Left ventricle myocardium inferior (tissue), 1 donor: ENCODE data around the gene PPP1R16B. TPM values are rescaled to one million over a fixed set of nuclear protein-coding genes. Genes with fewer than 3 reads are reported as not detected.
"Not testable (repeated sequence)": the region's sequence is repeated elsewhere in the genome, so short reads cannot be mapped to it uniquely, and the experiment has no call there.

Experiments used
- DNase-seq: peaks from one replicate; pipeline ENCODE4 v3.0.0-alpha.2; 2020
- H3K27ac ChIP-seq: fragments of 200-600 bp; replicated peaks from 2 replicates; pipeline ENCODE4 v1.8.0; 2021
- H3K27me3 ChIP-seq: fragments of 200-600 bp; 2 replicates; pipeline ENCODE4 v1.8.0; 2021; ENCODE audit warnings: low read depth
- H3K36me3 ChIP-seq: fragments of 200-600 bp; 2 replicates; pipeline ENCODE4 v1.8.0; 2021
- H3K4me1 ChIP-seq: fragments of 200-600 bp; 2 replicates; pipeline ENCODE4 v1.8.0; 2021
- H3K4me3 ChIP-seq: fragments of 200-600 bp; 2 replicates; pipeline ENCODE4 v1.8.0; 2021; ENCODE audit warnings: mild to moderate bottlenecking, moderate library complexity
- H3K9me3 ChIP-seq: fragments of 200-600 bp; replicated peaks from 2 replicates; pipeline ENCODE4 v1.8.0; 2021
- intact Hi-C: fragments of 100-400 bp; cut with micrococcal nuclease; formaldehyde crosslinking; loops from one replicate; pipeline ENCODE4 v1.11.0; 2022
- total RNA-seq: library from RNA; stranded (reverse); fragmentation: NEBNext Ultra II Directional; extraction: Animal tissue kit (Norgen Biotek cat#: 25700); gene quantifications from one replicate; pipeline ENCODE4 v1.2.1, GENCODE V29; 2021
- TF ChIP-seq, protein P1 (sequence below): fragments of 200-600 bp; IDR thresholded peaks from 2 replicates; pipeline ENCODE4 v1.8.0; 2021; ENCODE audit warnings: antibody characterized with exemption, mild to moderate bottlenecking, borderline replicate concordance
- donor health status: DM: no; HTN: yes; CAD: no; lungs with severe emphysema.

The PPP1R16B gene
- total RNA-seq, 1 donor from 2014 or later = 6.3 TPM

DNA sequence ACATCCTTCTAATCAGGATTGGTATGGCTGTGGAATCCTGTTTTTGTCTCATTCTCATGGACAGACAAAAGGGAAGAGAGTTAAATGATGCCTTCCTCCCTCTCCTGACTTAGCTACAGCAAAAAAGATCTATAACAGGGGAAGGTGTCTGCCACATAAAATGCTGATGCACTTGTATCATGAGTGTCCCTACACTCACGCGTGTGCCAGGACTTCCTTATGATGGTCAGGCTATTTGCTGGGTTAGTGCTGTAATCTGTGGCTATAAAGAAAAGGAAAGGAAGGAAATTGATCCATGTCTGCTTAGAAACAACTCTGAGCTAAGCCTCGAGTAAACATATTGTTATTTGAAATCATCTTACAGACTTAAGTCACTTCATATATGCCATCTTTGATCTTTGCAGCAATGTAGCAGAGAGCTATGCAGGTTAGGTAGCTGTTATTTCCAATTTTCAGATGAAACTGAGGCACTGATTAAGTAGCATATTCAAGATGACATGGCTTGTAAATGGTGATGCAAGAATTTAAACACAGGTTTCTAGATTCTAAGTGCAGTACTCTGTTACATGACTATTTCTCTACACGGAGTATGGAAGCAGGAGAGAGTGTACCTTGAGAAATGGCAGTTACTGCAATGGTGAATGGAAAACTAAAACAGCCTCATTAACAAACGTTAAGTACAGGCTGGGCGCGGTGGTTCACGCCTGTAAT, 148.3 kb downstream of the PPP1R16B start:
- Histone ChIP-seq H3K27ac (no peak overlapping the region), H3K9me3 (no peaks in the 10 kb centered on the region)
- TF ChIP-seq, protein P1, sequence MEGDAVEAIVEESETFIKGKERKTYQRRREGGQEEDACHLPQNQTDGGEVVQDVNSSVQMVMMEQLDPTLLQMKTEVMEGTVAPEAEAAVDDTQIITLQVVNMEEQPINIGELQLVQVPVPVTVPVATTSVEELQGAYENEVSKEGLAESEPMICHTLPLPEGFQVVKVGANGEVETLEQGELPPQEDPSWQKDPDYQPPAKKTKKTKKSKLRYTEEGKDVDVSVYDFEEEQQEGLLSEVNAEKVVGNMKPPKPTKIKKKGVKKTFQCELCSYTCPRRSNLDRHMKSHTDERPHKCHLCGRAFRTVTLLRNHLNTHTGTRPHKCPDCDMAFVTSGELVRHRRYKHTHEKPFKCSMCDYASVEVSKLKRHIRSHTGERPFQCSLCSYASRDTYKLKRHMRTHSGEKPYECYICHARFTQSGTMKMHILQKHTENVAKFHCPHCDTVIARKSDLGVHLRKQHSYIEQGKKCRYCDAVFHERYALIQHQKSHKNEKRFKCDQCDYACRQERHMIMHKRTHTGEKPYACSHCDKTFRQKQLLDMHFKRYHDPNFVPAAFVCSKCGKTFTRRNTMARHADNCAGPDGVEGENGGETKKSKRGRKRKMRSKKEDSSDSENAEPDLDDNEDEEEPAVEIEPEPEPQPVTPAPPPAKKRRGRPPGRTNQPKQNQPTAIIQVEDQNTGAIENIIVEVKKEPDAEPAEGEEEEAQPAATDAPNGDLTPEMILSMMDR = no peak

DNA sequence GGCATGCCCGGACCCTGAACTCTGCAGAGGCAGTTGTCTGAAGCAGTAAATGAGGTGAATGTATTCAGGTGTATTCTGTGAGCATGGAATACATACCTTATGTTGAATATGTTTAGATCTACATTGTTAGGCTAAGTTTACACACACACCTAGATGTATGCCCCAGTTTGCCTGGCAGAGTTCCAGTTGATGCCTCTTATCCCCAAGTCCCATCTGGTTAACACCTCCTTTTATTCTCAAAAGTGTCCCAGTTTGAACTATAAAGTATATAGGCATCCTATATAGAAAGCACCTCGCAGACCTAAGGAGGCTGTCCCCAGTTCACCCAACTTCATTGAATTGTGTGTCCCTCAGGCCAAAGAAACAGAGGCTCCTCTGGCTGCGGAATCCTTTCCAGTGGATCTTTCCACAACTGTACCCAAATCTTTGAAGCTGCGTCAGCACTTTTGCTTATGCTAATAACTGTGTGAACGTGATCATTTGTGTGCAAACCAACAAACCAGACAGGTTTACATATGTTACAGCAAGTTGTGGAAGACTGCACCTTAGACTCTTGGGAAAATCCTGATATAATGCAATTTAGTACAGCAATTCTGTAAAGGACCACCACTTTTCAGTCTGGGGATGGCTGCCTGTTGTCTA, 151.9 kb downstream of the PPP1R16B start:
- DNase-seq = no peak
- Histone ChIP-seq H3K4me3 (no peak overlapping the region), H3K9me3 (no peaks in the 10 kb centered on the region), H3K27me3 (no peaks in the 10 kb centered on the region), H3K36me3 (no peaks in the 10 kb centered on the region), H3K4me1 (peaks cover 9% of the 10 kb centered on the region), H3K27ac (no peak overlapping the region)
- intact Hi-C loops = no loop called here
- TF ChIP-seq, protein P1 = no peak

More for the DNA sequence above, 148.3 kb downstream of the PPP1R16B start:
- intact Hi-C loops = no loop called here
- H3K4me3 ChIP-seq = no peak overlapping the region
- no peaks in the 10 kb centered on the region for H3K27me3 ChIP-seq
- DNase-seq = no peak
- no peaks in the 10 kb centered on the region for H3K36me3 ChIP-seq
- no peaks in the 10 kb centered on the region for H3K4me1 ChIP-seq

- H3K9me3 ChIP-seq = no peaks in the 10 kb centered on the region
- TF ChIP-seq, protein P1 = no peak
- no peak overlapping the region for H3K4me3 ChIP-seq
- no peak overlapping the region for H3K27ac ChIP-seq
- H3K36me3 ChIP-seq = no peaks in the 10 kb centered on the region
- no peaks in the 10 kb centered on the region for H3K27me3 ChIP-seq
- intact Hi-C loops = no loop called here
- DNase-seq = no peak
- peaks cover 16% of the 10 kb centered on the region for H3K4me1 ChIP-seq
Observed at GRCh38 chr20:38957915-38958485, 152.5 kb downstream of the PPP1R16B start.

- H3K4me1 ChIP-seq = peaks cover 27% of the 10 kb centered on the region
- DNase-seq, intact Hi-C loops, H3K36me3 ChIP-seq, H3K27ac ChIP-seq, H3K4me3 ChIP-seq, H3K27me3 ChIP-seq, H3K9me3 ChIP-seq: not testable (repeated sequence)
Observed at GRCh38 chr20:38960187-38960687, 154.7 kb downstream of the PPP1R16B start.

- H3K27ac ChIP-seq = peak overlapping the region; percentile 97
- intact Hi-C loops = no loop called here
- no peaks in the 10 kb centered on the region for H3K9me3 ChIP-seq
- no peaks in the 10 kb centered on the region for H3K27me3 ChIP-seq
- peaks cover 32% of the 10 kb centered on the region for H3K4me1 ChIP-seq
- H3K4me3 ChIP-seq = peak overlapping the region; percentile 99
- no peak for DNase-seq
- TF ChIP-seq, protein P1 = no peak
- peaks cover 2% of the 10 kb centered on the region for H3K36me3 ChIP-seq
Observed at GRCh38 chr20:38961530-38962043, 156.1 kb downstream of the PPP1R16B start.
